Breast epithelium (tissue), 3 donors: ENCODE data around the gene ZDBF2.

Source experiments
- CTCF ChIP-seq, 3 donors: fragments of 450-650 bp; IDR thresholded peaks; one replicate each; pipeline ENCODE4 v1.5.1; 2016 to 2017; ENCODE audit warnings: antibody characterized with exemption in 3 of 3, mild to moderate bottlenecking in 3 of 3, moderate library complexity in 3 of 3
- POLR2AphosphoS5 ChIP-seq, 3 donors: sonication (generic); formaldehyde crosslinking; IDR thresholded peaks; one replicate each; pipeline ENCODE4 v1.6.1; 2017; ENCODE audit warnings: antibody characterized with exemption in 3 of 3

- no peak for TF ChIP-seq POLR2AphosphoS5 (IDR thresholded peaks at IDR 0.05)
- TF ChIP-seq CTCF (IDR thresholded peaks at IDR 0.05): no peak
These were observed 50.4 kb downstream of the ZDBF2 start for GRCh38 chr2:206324869-206325268.
